ENCODE measurements around the gene CNP.
"Not testable (repeated sequence)": the region's sequence is repeated elsewhere in the genome, so short reads cannot be mapped to it uniquely, and the experiment has no call there.

Gene CNP

DNA sequence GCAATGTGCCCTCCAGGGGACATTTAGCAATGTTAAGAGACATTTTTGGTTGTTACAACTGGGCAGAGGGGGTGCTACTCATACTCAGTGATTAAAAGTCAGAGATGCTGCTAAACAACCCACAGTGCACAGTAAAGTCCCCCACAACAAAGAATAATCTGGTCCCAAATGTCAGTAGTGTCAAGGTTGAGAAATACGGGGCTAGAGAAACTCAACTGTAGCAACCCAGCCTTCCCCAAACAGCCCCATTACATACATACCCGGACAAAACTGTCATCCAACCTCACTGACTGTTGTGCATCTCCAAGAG lies 30.2 kb downstream of the CNP start:
- no peak for DNase-seq (ENCODE audit: low read depth)
- H3K4me3 ChIP-seq (ENCODE audit: low read depth, low read length), result no peak overlapping the region

DNA sequence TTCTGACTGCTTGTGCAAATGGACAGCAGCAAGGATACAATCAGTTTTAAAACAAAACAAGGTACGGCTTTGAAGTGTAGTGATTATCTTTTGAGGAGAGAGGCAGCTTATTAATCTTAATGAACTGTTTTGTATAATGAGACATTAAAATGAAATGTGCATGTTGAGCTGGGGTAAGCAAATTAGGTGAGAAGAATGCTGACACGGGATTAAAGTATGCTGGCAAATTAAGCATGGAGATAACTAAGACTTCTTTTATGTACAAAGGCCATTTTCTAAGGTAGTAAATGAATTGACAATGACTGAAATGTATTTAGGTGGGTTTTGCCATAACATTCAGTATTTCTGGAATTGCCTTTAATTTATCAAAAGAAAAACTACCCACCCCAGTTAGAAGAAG lies 31.9 kb downstream of the CNP start:
- H3K4me3 ChIP-seq (ENCODE audit: low read depth, low read length), result no peak overlapping the region
- no peak for DNase-seq (ENCODE audit: low read depth)

DNA sequence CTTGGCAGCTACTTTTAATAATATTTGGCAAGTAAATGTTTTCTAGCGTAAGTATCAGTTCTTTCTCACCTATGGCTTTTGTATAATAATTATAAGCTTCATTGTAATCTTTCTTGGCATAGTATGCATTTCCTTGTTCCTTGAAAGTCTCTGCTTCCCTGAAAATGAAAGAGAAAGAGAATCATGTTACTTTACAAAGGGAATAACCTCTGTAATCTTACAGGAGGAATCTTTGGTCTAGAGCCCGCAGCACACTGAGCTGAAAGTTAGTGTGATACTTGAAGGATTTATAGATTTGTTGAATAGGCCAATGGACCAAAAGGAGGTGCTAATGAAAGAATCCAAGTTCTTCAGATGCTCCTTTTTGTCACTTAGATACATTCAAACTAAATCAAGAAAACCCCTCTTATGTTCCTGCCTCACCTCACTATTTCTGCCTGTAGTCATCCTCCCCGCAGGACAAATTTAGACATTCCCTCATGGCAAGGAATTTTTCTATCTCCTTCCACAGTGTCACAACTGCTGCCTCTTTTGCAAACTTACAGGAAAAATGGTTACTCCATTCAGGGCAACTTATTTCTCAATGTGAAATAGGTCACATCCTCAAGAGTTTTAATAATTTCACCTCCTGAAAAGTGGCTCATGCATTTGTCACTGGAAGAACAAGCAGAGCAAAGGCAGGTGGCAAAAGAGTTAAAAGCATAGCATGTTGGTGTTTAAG lies 34.0 kb downstream of the CNP start:
- no peak for DNase-seq (ENCODE audit: low read depth)

GRCh38 chr17:42001729-42002128 lies 35.1 kb downstream of the CNP start:
- no peak overlapping the region for H3K4me3 ChIP-seq (ENCODE audit: low read depth, low read length)
- DNase-seq (ENCODE audit: low read depth), result no peak

More for the DNA sequence above, 34.0 kb downstream of the CNP start:
- H3K4me3 ChIP-seq (ENCODE audit: low read depth, low read length), result no peak overlapping the region

- no peak for DNase-seq (ENCODE audit: low read depth)
- H3K4me3 ChIP-seq (ENCODE audit: low read depth, low read length), result no peak overlapping the region
These were observed 35.7 kb downstream of the CNP start for GRCh38 chr17:42002175-42002791.

GRCh38 chr17:42002792-42003301 lies 36.3 kb downstream of the CNP start:
- H3K4me3 ChIP-seq (ENCODE audit: low read depth, low read length), result no peak overlapping the region
- DNase-seq (ENCODE audit: low read depth), result no peak

- DNase-seq (ENCODE audit: low read depth), result no peak
- H3K4me3 ChIP-seq (ENCODE audit: low read depth, low read length), result no peak overlapping the region
These were observed 38.6 kb downstream of the CNP start for GRCh38 chr17:42005166-42005565.

DNA sequence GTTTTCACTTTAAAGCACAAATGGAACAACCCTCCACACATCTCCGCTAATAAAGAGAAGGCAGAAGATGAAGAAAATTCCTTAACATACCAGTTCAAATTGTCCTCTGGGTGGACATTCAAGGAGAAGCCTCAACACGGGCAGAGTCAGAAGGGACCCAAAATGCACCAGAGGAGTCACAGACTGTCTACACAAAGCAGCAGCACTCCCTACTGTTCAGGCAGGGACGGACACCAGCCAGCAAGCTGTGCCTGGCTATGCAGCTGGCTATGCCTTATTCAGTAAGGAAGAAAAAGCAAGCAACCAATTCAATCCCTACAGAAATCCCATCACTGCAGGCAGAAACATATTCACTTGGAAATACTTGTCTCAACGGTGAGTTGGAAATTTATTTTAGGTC lies 42.6 kb downstream of the CNP start:
- no peak for DNase-seq (ENCODE audit: low read depth)
- H3K4me3 ChIP-seq (ENCODE audit: low read depth, low read length), result no peak overlapping the region

- DNase-seq (ENCODE audit: low read depth); H3K4me3 ChIP-seq (ENCODE audit: low read depth, low read length): not testable (repeated sequence)
These were observed 43.7 kb downstream of the CNP start for GRCh38 chr17:42010266-42010680.

DNA sequence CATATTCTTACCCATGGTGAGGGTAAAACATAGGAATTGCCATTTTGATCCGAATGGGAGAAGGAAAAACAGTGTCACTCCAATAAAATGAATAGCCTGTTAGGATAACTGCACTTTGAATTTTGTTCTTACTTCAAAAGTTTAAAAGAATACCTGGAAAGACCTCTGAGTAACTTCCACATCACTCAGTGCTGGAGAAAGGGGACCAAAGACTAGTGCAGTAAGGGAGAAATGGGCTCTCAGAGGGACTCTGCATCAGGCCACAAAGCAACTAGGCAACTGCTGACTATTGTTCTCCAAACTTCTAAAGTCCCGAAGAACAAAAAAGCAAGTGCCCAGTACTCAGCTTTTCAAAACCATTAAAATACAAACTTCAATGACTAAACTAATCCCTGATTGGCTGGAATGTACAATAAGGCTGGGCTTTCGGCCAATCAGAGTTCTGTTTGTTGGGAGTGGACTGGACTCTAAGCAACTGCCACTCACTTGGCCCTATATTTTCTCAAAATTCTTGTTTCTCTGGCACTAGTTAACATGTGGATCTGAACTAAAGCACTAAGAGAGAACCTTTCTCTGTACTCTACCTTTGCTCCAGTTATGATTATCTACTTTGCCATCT lies 44.4 kb downstream of the CNP start:
- no peak for DNase-seq (ENCODE audit: low read depth)
- H3K4me3 ChIP-seq (ENCODE audit: low read depth, low read length), result no peak overlapping the region

GRCh38 chr17:42012363-42012762 lies 45.8 kb downstream of the CNP start:
- not testable (repeated sequence) for H3K4me3 ChIP-seq (ENCODE audit: low read depth, low read length); DNase-seq (ENCODE audit: low read depth)

DNA sequence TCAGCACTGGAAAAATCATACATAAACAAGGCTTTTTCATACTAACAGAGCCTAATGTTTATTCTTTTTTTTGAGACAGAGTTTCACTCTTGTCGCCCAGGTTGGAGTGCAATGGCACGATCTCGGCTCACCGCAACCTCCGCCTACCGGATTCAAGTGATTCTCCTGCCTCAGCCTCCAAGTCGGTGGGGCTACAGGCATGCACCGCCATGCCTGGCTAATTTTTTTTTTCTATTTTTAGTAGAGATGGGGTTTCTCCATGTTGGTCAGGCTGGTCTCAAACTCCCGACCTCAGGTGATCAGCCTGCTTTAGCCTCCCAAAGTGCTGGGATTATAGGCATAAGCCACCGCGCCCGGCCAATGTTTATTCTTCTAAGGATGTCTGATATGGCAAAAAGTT lies 47.1 kb downstream of the CNP start:
- H3K4me3 ChIP-seq (ENCODE audit: low read depth, low read length); DNase-seq (ENCODE audit: low read depth): not testable (repeated sequence)

DNA sequence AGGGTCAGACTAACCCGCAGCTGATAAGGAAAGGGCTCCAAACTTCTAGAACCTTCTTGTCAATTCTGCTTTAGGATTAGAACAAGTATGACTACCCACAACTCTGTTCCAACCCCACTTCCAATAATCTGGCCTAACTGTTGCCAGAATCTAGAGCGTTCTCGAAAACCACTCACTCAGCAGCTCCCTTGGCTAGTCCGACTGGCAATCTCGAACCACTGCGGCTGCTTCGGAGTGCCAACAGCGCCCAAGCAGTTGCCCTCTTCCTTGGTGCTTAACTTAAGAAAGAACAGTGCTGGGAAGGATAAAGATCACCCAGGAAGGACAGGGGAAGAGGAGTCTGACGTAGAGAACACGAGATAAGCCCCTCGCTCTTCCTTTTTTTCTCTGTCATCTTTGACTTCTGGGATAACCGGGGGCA lies 49.8 kb downstream of the CNP start:
- peak overlapping the region; percentile 96 for H3K4me3 ChIP-seq (ENCODE audit: low read depth, low read length)
- DNase-seq (ENCODE audit: low read depth), result no peak

DNA sequence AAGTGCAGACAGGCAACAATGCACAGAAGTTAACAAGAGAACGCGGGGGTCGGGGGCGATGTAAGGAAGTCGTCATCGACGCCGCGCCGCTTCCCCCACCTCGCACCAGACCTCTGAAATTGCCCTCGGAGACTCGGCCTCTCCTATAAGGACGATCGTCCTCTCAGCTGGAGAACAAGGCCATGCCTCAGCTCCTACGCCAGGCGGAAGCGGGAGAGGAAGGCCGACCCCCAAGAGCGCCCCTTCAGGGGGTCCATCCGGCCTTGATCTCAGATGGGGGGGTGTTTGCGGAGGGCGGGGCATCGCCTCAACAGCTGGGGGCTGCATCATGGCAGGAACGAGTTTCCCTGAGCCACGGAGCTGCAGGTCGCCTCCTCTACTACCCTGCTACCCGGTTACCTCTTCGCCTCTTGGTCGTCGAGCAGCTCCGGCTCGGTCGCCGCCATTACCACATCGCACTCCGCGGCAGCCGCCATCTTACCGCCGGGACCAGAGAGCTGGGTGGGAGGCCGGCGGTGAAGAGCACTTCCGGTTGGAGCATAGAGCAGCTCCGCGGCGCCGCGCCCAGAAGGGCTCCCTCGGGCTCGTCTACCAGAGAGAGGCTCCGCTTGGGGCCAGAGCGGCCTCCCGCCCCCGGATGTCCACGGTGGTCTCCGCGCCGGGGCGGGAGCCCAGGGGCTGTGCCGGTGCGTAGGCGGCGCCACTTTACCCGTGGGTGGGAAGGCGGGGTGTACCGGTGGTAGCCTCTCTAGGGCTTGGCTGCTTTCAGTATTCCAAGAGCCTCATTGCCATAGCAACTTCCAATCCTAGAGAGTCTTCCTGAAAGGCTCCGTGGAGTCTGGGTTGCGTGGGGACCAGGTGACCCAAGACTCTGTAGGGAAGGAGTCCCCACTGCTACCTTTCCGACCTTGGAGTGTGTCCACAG lies 50.6 kb downstream of the CNP start, which contains the start of gene DNAJC7:
Gene DNAJC7, minus strand, starts transcription at position 499 of the 925 bp plus-strand sequence. Its CDS starts 23 bp downstream, at position 476.
- H3K4me3 ChIP-seq (ENCODE audit: low read depth, low read length), result peak within 1 kb of the TSS; percentile 96
- peak; percentile 73 for DNase-seq (ENCODE audit: low read depth)

- DNase-seq (ENCODE audit: low read depth), result no peak
- H3K4me3 ChIP-seq (ENCODE audit: low read depth, low read length), result peak overlapping the region; percentile 96
These were observed 51.2 kb downstream of the CNP start for GRCh38 chr17:42017866-42018200.

DNA sequence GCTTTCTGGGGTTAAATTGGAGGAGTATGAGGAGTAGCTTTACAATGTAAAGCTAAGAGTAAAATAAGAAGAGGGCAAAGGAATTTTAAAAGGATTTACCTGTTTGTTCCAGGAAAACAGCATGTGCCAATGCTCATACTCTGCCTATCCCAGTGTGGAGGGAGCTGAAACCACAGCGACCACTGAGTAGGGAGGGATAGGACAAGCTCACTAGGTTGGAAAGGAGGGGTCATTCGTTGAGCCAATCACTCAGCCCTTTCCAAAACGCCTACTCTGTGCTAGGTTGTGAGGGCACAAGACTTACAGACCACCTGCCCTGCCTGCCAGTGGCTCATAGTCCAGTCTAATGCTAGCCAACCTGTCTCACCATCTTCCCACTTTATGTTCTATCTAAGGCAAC lies 51.7 kb downstream of the CNP start:
- no peak for DNase-seq (ENCODE audit: low read depth)
- peak overlapping the region; percentile 96 for H3K4me3 ChIP-seq (ENCODE audit: low read depth, low read length)

- H3K4me3 ChIP-seq (ENCODE audit: low read depth, low read length), result no peak overlapping the region
- DNase-seq (ENCODE audit: low read depth), result no peak
These were observed 52.4 kb downstream of the CNP start for GRCh38 chr17:42018988-42019387.

- peak; percentile 66 for DNase-seq (ENCODE audit: low read depth)
- peak within 1 kb of the TSS; percentile 70 for H3K4me3 ChIP-seq (ENCODE audit: low read depth, low read length)
These were observed 53.2 kb downstream of the CNP start, which contains the start of gene NKIRAS2 for GRCh38 chr17:42019509-42020404. Gene NKIRAS2 (plus strand): TSS chr17:42020090. CDS start chr17:42021578, 1,488 bp downstream.

- peak overlapping the region; percentile 70 for H3K4me3 ChIP-seq (ENCODE audit: low read depth, low read length)
- DNase-seq (ENCODE audit: low read depth), result not testable (repeated sequence)
These were observed 54.2 kb downstream of the CNP start for GRCh38 chr17:42020845-42021244.

All from skeletal muscle cell (primary cell).